ENCODE results near the gene ZNF23.

ZNF23 gene

DNA sequence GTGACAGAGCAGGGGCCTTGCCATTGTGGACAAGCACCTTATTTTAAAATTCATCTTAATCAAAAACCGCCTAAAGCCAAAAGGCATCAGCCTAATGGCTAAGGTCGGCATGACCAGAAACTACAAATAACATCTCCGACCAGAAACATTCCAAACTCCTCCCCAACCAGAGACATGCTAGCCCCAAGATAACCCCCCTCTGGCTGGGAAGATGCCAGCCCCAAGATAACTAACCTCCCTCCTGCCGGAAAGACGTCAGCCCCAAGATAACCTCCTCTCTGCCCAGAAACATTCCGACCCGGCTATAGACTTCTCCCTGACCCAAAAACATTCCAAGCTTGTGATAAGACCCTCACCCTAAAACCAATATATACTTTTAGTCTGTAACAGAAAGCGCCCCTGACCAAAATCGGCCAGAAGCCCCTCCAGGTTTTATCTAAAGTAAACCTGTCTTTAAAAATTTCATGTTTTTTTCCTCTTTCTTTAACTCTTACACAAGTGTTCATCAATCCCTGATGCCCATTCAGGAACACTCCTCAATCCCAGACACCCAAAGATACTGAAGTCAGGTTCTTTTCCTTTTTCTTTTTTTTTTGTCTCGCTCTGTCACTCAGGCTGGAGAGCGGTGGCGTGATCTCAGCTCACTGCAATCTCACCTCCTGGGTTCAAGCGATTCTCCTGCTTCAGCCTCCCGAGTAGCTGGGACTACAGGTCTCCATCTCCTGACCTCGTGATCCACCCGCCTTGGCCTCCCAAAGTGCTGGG is 52.9 kb downstream of the ZNF23 start:
- H3K27me3 ChIP-seq (replicated peaks): no peaks in the 10 kb centered on the region
- TF ChIP-seq CTCF (IDR thresholded peaks at IDR 0.05; ENCODE audit: low read depth, low read length, missing control alignments): no peak
- H3K27ac ChIP-seq: no peak overlapping the region
- no peaks in the 10 kb centered on the region for H3K36me3 ChIP-seq (replicated peaks)
- no peak overlapping the region for H3K4me3 ChIP-seq (ENCODE audit: low read depth, low read length)
- DNase-seq: peak; percentile 4
- in situ Hi-C loops (cut with HindIII; ENCODE audit: low pct_ligation_motif_present, low sequenced_read_pairs): no loop called here

GRCh38 chr16:71408536-71408935 is 53.5 kb downstream of the ZNF23 start:
- no peak for DNase-seq
- Histone ChIP-seq H3K36me3 (replicated peaks) (no peaks in the 10 kb centered on the region), H3K4me3 (ENCODE audit: low read depth, low read length) (no peak overlapping the region), H3K27me3 (replicated peaks) (no peaks in the 10 kb centered on the region), H3K27ac (no peak overlapping the region)
- TF ChIP-seq CTCF (IDR thresholded peaks at IDR 0.05; ENCODE audit: low read depth, low read length, missing control alignments): no peak
- in situ Hi-C loops (cut with HindIII; ENCODE audit: low pct_ligation_motif_present, low sequenced_read_pairs): no loop called here

GRCh38 chr16:71407731-71408130 is 54.3 kb downstream of the ZNF23 start:
- no peaks in the 10 kb centered on the region for H3K36me3 ChIP-seq (replicated peaks)
- DNase-seq: no peak
- TF ChIP-seq CTCF (IDR thresholded peaks at IDR 0.05; ENCODE audit: low read depth, low read length, missing control alignments): no peak
- no peak overlapping the region for H3K27ac ChIP-seq
- H3K4me3 ChIP-seq (ENCODE audit: low read depth, low read length): no peak overlapping the region
- no peaks in the 10 kb centered on the region for H3K27me3 ChIP-seq (replicated peaks)
- in situ Hi-C loops (cut with HindIII; ENCODE audit: low pct_ligation_motif_present, low sequenced_read_pairs): no loop called here

GRCh38 chr16:71406724-71407123 is 55.3 kb downstream of the ZNF23 start:
- in situ Hi-C loops (cut with HindIII; ENCODE audit: low pct_ligation_motif_present, low sequenced_read_pairs): no loop called here
- no peaks in the 10 kb centered on the region for H3K27me3 ChIP-seq (replicated peaks)
- no peak for TF ChIP-seq CTCF (IDR thresholded peaks at IDR 0.05; ENCODE audit: low read depth, low read length, missing control alignments)
- DNase-seq: no peak
- no peaks in the 10 kb centered on the region for H3K36me3 ChIP-seq (replicated peaks)
- no peak overlapping the region for H3K4me3 ChIP-seq (ENCODE audit: low read depth, low read length)
- no peak overlapping the region for H3K27ac ChIP-seq

- in situ Hi-C loops (cut with HindIII; ENCODE audit: low pct_ligation_motif_present, low sequenced_read_pairs): no loop called here
- H3K27ac ChIP-seq: no peak overlapping the region
Observed at GRCh38 chr16:71406316-71406715, 55.7 kb downstream of the ZNF23 start.

More at GRCh38 chr16:71406316-71406715, 55.7 kb downstream of the ZNF23 start:
- Histone ChIP-seq H3K36me3 (replicated peaks) (no peaks in the 10 kb centered on the region), H3K27me3 (replicated peaks) (no peaks in the 10 kb centered on the region), H3K4me3 (ENCODE audit: low read depth, low read length) (no peak overlapping the region)
- no peak for TF ChIP-seq CTCF (IDR thresholded peaks at IDR 0.05; ENCODE audit: low read depth, low read length, missing control alignments)
- DNase-seq: no peak
